AG08396 (cell line): ENCODE measurements around the gene ASS1.

Source experiments
- DNase-seq: peaks from one replicate; pipeline ENCODE4 v3.0.0; 2012; ENCODE audit warnings: low spot score, mixed read lengths

The ASS1 gene

GRCh38 chr9:130532426-130533080 is 87.8 kb downstream of the ASS1 start:
- DNase-seq, result no peak

GRCh38 chr9:130535818-130536521 is 91.2 kb downstream of the ASS1 start:
- peak; percentile 69 for DNase-seq

GRCh38 chr9:130536701-130537107 is 91.9 kb downstream of the ASS1 start:
- DNase-seq, result no peak

GRCh38 chr9:130537346-130538050 is 92.7 kb downstream of the ASS1 start:
- no peak for DNase-seq

- peak; percentile 49 for DNase-seq
These were observed 94.9 kb downstream of the ASS1 start for GRCh38 chr9:130539420-130540223.

- no peak for DNase-seq
These were observed 96.8 kb downstream of the ASS1 start for GRCh38 chr9:130541533-130541932.

GRCh38 chr9:130542038-130542437 is 97.3 kb downstream of the ASS1 start:
- no peak for DNase-seq

- DNase-seq, result no peak
These were observed 97.9 kb downstream of the ASS1 start for GRCh38 chr9:130542457-130543228.

- no peak for DNase-seq
These were observed 98.6 kb downstream of the ASS1 start for GRCh38 chr9:130543368-130543767.

GRCh38 chr9:130543859-130544258 is 99.1 kb downstream of the ASS1 start:
- no peak for DNase-seq

- DNase-seq, result no peak
These were observed 99.6 kb downstream of the ASS1 start for GRCh38 chr9:130544364-130544763.

- no peak for DNase-seq
These were observed 103.3 kb downstream of the ASS1 start for GRCh38 chr9:130548103-130548502.

GRCh38 chr9:130549093-130549735 is 104.5 kb downstream of the ASS1 start:
- DNase-seq, result no peak
